ENCODE measurements around the gene ZNF490. TPM values are rescaled to one million over a fixed set of nuclear protein-coding genes. Genes with fewer than 3 reads are reported as not detected.

The ZNF490 gene
- total and polyA plus RNA-seq, 10 of the 15 experiments (the other 5 are each of a cell fraction or from before 2014, with no cell fraction given): 0.57 to 8.4 (median 3.2) TPM

DNA sequence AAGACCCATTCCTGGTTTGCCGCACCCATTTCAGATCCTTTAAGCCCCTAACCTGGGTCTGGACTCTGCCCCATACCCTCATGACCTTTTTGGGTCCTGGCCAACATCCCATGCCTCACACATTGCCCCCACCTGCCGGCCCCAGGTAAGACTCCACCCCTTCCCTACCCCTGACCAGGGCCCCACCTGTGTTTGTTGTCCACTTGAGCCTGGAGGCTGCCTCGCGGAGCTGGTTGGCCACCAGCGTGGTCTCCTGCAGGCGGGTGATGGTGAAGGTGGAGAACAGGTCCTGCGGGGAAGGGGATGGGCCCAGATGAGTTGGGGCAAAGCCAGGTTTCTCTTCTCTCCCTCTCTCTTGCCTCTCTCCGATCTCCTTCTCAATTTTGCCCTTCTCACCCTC, 36.4 kb upstream of the ZNF490 start (continued):
- TF ChIP-seq, protein P1, sequence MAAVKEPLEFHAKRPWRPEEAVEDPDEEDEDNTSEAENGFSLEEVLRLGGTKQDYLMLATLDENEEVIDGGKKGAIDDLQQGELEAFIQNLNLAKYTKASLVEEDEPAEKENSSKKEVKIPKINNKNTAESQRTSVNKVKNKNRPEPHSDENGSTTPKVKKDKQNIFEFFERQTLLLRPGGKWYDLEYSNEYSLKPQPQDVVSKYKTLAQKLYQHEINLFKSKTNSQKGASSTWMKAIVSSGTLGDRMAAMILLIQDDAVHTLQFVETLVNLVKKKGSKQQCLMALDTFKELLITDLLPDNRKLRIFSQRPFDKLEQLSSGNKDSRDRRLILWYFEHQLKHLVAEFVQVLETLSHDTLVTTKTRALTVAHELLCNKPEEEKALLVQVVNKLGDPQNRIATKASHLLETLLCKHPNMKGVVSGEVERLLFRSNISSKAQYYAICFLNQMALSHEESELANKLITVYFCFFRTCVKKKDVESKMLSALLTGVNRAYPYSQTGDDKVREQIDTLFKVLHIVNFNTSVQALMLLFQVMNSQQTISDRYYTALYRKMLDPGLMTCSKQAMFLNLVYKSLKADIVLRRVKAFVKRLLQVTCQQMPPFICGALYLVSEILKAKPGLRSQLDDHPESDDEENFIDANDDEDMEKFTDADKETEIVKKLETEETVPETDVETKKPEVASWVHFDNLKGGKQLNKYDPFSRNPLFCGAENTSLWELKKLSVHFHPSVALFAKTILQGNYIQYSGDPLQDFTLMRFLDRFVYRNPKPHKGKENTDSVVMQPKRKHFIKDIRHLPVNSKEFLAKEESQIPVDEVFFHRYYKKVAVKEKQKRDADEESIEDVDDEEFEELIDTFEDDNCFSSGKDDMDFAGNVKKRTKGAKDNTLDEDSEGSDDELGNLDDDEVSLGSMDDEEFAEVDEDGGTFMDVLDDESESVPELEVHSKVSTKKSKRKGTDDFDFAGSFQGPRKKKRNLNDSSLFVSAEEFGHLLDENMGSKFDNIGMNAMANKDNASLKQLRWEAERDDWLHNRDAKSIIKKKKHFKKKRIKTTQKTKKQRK (IDR thresholded peaks at IDR 0.05; ENCODE audit: low read depth, low read length): no peak
- TF ChIP-seq, protein P2, sequence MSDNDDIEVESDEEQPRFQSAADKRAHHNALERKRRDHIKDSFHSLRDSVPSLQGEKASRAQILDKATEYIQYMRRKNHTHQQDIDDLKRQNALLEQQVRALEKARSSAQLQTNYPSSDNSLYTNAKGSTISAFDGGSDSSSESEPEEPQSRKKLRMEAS (IDR thresholded peaks at IDR 0.05; ENCODE audit: low read depth, low read length): no peak
- TF ChIP-seq POLR2AphosphoS2 (IDR thresholded peaks at IDR 0.05; ENCODE audit: low read depth, low read length) (no peak), HDAC2 (IDR thresholded peaks at IDR 0.05) (no peak), CEBPB (IDR thresholded peaks at IDR 0.05; ENCODE audit: borderline replicate concordance in 1 of 2, low read depth in 2 of 2, low read length in 2 of 2) (no peak), IRF4 (IDR thresholded peaks at IDR 0.05; ENCODE audit: low read depth, low read length) (no peak), HCFC1 (IDR thresholded peaks at IDR 0.05; ENCODE audit: low read length) (no peak)
- TF ChIP-seq, protein P3, sequence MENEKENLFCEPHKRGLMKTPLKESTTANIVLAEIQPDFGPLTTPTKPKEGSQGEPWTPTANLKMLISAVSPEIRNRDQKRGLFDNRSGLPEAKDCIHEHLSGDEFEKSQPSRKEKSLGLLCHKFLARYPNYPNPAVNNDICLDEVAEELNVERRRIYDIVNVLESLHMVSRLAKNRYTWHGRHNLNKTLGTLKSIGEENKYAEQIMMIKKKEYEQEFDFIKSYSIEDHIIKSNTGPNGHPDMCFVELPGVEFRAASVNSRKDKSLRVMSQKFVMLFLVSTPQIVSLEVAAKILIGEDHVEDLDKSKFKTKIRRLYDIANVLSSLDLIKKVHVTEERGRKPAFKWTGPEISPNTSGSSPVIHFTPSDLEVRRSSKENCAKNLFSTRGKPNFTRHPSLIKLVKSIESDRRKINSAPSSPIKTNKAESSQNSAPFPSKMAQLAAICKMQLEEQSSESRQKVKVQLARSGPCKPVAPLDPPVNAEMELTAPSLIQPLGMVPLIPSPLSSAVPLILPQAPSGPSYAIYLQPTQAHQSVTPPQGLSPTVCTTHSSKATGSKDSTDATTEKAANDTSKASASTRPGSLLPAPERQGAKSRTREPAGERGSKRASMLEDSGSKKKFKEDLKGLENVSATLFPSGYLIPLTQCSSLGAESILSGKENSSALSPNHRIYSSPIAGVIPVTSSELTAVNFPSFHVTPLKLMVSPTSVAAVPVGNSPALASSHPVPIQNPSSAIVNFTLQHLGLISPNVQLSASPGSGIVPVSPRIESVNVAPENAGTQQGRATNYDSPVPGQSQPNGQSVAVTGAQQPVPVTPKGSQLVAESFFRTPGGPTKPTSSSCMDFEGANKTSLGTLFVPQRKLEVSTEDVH (IDR thresholded peaks at IDR 0.05; ENCODE audit: low read depth, partially characterized antibody): no peak
- TF ChIP-seq, protein P4, sequence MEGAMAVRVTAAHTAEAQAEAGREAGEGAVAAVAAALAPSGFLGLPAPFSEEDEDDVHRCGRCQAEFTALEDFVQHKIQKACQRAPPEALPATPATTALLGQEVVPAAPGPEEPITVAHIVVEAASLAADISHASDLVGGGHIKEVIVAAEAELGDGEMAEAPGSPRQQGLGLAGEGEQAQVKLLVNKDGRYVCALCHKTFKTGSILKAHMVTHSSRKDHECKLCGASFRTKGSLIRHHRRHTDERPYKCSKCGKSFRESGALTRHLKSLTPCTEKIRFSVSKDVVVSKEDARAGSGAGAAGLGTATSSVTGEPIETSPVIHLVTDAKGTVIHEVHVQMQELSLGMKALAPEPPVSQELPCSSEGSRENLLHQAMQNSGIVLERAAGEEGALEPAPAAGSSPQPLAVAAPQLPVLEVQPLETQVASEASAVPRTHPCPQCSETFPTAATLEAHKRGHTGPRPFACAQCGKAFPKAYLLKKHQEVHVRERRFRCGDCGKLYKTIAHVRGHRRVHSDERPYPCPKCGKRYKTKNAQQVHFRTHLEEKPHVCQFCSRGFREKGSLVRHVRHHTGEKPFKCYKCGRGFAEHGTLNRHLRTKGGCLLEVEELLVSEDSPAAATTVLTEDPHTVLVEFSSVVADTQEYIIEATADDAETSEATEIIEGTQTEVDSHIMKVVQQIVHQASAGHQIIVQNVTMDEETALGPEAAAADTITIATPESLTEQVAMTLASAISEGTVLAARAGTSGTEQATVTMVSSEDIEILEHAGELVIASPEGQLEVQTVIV (IDR thresholded peaks at IDR 0.05; ENCODE audit: borderline replicate concordance, partially characterized antibody): no peak

All from GM12878 (cell line).